Germinal center (tissue), 1 donor: ENCODE results near the gene SMC4.

Experiments used
- DNase-seq: peaks from one replicate; pipeline ENCODE4 v3.0.0; 2012; ENCODE audit warnings: mixed read lengths, low spot score

The SMC4 gene

GRCh38 chr3:160478338-160478737 is 78.9 kb downstream of the SMC4 start:
- no peak for DNase-seq

GRCh38 chr3:160479376-160479775 is 79.9 kb downstream of the SMC4 start:
- DNase-seq: no peak

GRCh38 chr3:160480931-160481330 is 81.5 kb downstream of the SMC4 start:
- no peak for DNase-seq

GRCh38 chr3:160481856-160482255 is 82.4 kb downstream of the SMC4 start:
- DNase-seq: no peak

GRCh38 chr3:160482796-160483195 is 83.3 kb downstream of the SMC4 start:
- no peak for DNase-seq
